ENCODE measurements around the gene ZNF611.

DNA sequence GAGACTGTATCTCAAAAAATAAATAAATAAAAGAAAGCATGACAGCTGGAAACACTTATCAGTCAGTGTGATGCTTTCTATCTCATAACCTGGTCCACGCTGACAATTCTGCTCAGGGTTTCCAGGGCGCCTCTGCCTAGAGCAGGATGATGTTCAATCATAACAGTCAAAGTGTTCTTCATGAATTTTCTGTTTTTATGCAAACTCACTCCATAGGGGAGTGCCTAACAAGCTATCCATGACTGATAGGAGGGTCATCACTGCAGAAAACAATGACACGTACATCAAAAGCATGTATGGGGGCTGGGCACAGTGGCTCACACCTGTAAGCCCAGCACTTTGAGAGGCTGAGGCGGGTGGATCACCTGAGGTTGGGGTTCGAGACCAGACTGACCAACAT, 55.2 kb downstream of the ZNF611 start:
- TF ChIP-seq, protein P1, sequence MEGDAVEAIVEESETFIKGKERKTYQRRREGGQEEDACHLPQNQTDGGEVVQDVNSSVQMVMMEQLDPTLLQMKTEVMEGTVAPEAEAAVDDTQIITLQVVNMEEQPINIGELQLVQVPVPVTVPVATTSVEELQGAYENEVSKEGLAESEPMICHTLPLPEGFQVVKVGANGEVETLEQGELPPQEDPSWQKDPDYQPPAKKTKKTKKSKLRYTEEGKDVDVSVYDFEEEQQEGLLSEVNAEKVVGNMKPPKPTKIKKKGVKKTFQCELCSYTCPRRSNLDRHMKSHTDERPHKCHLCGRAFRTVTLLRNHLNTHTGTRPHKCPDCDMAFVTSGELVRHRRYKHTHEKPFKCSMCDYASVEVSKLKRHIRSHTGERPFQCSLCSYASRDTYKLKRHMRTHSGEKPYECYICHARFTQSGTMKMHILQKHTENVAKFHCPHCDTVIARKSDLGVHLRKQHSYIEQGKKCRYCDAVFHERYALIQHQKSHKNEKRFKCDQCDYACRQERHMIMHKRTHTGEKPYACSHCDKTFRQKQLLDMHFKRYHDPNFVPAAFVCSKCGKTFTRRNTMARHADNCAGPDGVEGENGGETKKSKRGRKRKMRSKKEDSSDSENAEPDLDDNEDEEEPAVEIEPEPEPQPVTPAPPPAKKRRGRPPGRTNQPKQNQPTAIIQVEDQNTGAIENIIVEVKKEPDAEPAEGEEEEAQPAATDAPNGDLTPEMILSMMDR (IDR thresholded peaks at IDR 0.05), result no peak
- TF ChIP-seq POLR2A (IDR thresholded peaks at IDR 0.05) (no peak), POLR2AphosphoS5 (IDR thresholded peaks at IDR 0.05) (no peak)
